Endothelial cell of umbilical vein (primary cell): Measurements from ENCODE around the gene ZNF385D. TPM values are rescaled to one million over a fixed set of nuclear protein-coding genes. Genes with fewer than 3 reads are reported as not detected.

Source experiments
- BruUV-seq: library from RNA; stranded (reverse); fragments of 400-500 nt; replicated peaks from 2 replicates; lab custom pipeline; 2021; lab: Mats Ljungman, UMichigan
- CTCF ChIA-PET: fragments of 300-600, 350-600 bp; sonication (Branson Sonifier 250); formaldehyde crosslinking; loops from one replicate; lab custom pipeline; 2021; ENCODE audit warnings: antibody characterized with exemption, inconsistent platforms; lab: Charles Lee
- POLR2A ChIA-PET: fragments of 300-600, 350-600 bp; sonication (Branson Sonifier 250); formaldehyde crosslinking; loops from one replicate; lab custom pipeline; 2021; ENCODE audit warnings: antibody characterized with exemption, inconsistent platforms; lab: Charles Lee
- DNase-seq: peaks from one replicate; pipeline ENCODE4 v3.0.0-alpha.2; 2011; ENCODE audit warnings: low read depth, low spot score
- FAIRE-seq: peaks from 2 replicates; lab custom pipeline; 2011; peaks lifted over from hg19 to GRCh38; lab: Jason Lieb, UNC
- H2AFZ ChIP-seq: 2 replicates; pipeline ENCODE4 v1.6.0; 2012; ENCODE audit warnings: low read depth, low read length, control low read depth, inconsistent platforms
- H3K27ac ChIP-seq: 2 replicates; pipeline ENCODE4 v1.5.1; 2011; ENCODE audit warnings: low read depth, mild to moderate bottlenecking, control low read depth, low read length, moderate library complexity; ENCODE audit not compliant: insufficient read depth
- H3K27me3 ChIP-seq, 2 experiments: 2 replicates each; pipeline versions ENCODE4 v1.6.0 to v1.6.1; 2011; ENCODE audit warnings: low read length in 2 of 2, mixed read lengths in 1 of 2; ENCODE audit not compliant: control insufficient read depth in 2 of 2, insufficient read depth in 2 of 2
- H3K36me3 ChIP-seq, 2 experiments: 2 replicates in 1 of 2; 3 replicates in 1 of 2; pipeline ENCODE4 v1.5.1; 2011; ENCODE audit warnings: low read length in 2 of 2, mild to moderate bottlenecking in 1 of 2, moderate library complexity in 1 of 2; ENCODE audit not compliant: control insufficient read depth in 2 of 2, insufficient read depth in 2 of 2; ENCODE audit errors: extremely low read depth in 1 of 2
- H3K4me1 ChIP-seq: 3 replicates; pipeline ENCODE4 v1.5.1; 2011; ENCODE audit warnings: mild to moderate bottlenecking, low read length; ENCODE audit not compliant: control insufficient read depth, insufficient read depth; ENCODE audit errors: extremely low read depth
- H3K4me2 ChIP-seq: 2 replicates; pipeline ENCODE4 v1.6.1; 2011; ENCODE audit warnings: low read length, control low read depth, mixed read lengths; ENCODE audit not compliant: insufficient read depth
- H3K4me3 ChIP-seq, 3 experiments: fragments of 200-600 bp in 1 of 3; sonication (generic), shearing (Covaris generic) in 1 of 3; replicated peaks in 1 of 3; 2 replicates each; pipeline ENCODE4 v1.5.1; 2011 to 2016; ENCODE audit warnings: control low read depth in 3 of 3, low read length in 3 of 3, mild to moderate bottlenecking in 2 of 3, inconsistent platforms in 1 of 3, low read depth in 1 of 3, moderate library complexity in 1 of 3; ENCODE audit not compliant: insufficient read depth in 1 of 3
- H3K79me2 ChIP-seq: 2 replicates; pipeline ENCODE4 v1.6.0; 2012; ENCODE audit warnings: low read length, inconsistent platforms; ENCODE audit not compliant: control insufficient read depth, insufficient read depth
- H3K9ac ChIP-seq: replicated peaks from 2 replicates; pipeline ENCODE3; 2011; ENCODE audit warnings: low read length, control low read depth; ENCODE audit not compliant: insufficient read depth; ENCODE audit errors: extremely low read depth
- H3K9me1 ChIP-seq: replicated peaks from 3 replicates; pipeline ENCODE4 v1.6.0; 2011; ENCODE audit warnings: mild to moderate bottlenecking, low read length; ENCODE audit not compliant: control insufficient read depth, insufficient read depth; ENCODE audit errors: extremely low read depth
- H3K9me3 ChIP-seq: replicated peaks from 2 replicates; pipeline ENCODE4 v1.5.1; 2012; ENCODE audit warnings: low read length, inconsistent platforms; ENCODE audit not compliant: control insufficient read depth, insufficient read depth
- H4K20me1 ChIP-seq: replicated peaks from 2 replicates; pipeline ENCODE3; 2011; ENCODE audit warnings: mild to moderate bottlenecking, low read length; ENCODE audit not compliant: control insufficient read depth, insufficient read depth; ENCODE audit errors: extremely low read depth
- CTCF ChIP-seq, 2 donors: IDR thresholded peaks; 1 replicate in 1 of 2; 2 replicates in 1 of 2; pipeline ENCODE4 v1.5.1; 2011; ENCODE audit warnings: low read length in 2 of 2, mild to moderate bottlenecking in 2 of 2, moderate library complexity in 2 of 2, control low read depth in 1 of 2, inconsistent platforms in 1 of 2, low read depth in 1 of 2; ENCODE audit not compliant: insufficient read depth in 1 of 2; ENCODE audit errors: extremely low read depth in 1 of 2
- EZH2 ChIP-seq: IDR thresholded peaks from 2 replicates; pipeline ENCODE4 v1.6.1; 2012; ENCODE audit warnings: borderline replicate concordance, low read depth, mild to moderate bottlenecking, moderate library complexity, low read length, inconsistent platforms; ENCODE audit not compliant: severe bottlenecking
- FOS ChIP-seq: IDR thresholded peaks from 2 replicates; pipeline ENCODE4 v1.6.1; 2011; ENCODE audit warnings: mild to moderate bottlenecking, low read length, moderate library complexity, borderline replicate concordance; ENCODE audit not compliant: insufficient read depth
- GATA2 ChIP-seq: IDR thresholded peaks from 2 replicates; pipeline ENCODE4 v1.7.0; 2011; ENCODE audit warnings: low read depth, mild to moderate bottlenecking, moderate library complexity, mixed read lengths, low read length; ENCODE audit not compliant: insufficient read length, insufficient read depth
- JUN ChIP-seq: IDR thresholded peaks from 2 replicates; pipeline ENCODE4 v1.6.1; 2011; ENCODE audit warnings: borderline replicate concordance, low read depth; ENCODE audit not compliant: insufficient read length, insufficient read depth
- MYC ChIP-seq: IDR thresholded peaks from one replicate; pipeline ENCODE4 v1.6.1; 2011; ENCODE audit warnings: mild to moderate bottlenecking, low read depth, low read length
- POLR2AphosphoS5 ChIP-seq: IDR thresholded peaks from 2 replicates; pipeline ENCODE4 v1.6.1; 2012; ENCODE audit warnings: low read depth, mild to moderate bottlenecking, control low read depth, low read length, moderate library complexity; ENCODE audit not compliant: insufficient read depth
- dilution Hi-C: fragments of 300-500 bp; cut with MboI; formaldehyde crosslinking; loops from one replicate; pipeline ENCODE4 v1.15.0; 2019; ENCODE audit warnings: low sequenced_read_pairs; ENCODE audit not compliant: extremely low pct_ligation_motif_present
- intact Hi-C: fragments of 100-400 bp; cut with micrococcal nuclease; formaldehyde crosslinking; loops from one replicate; pipeline ENCODE4 v1.10.0; 2022
- polyA plus RNA-seq, 4 experiments: library from polyadenylated mRNA; depleted of rRNA in 3 of 4; stranded (reverse) in 3 of 4; unstranded in 1 of 4; fragments of >200 nt; gene quantifications; 2 replicates each; pipeline versions ENCODE4 v1.2.1 to v1.2.3, GENCODE V29; 2011 to 2012; ENCODE audit warnings: missing spikeins in 1 of 4
- total RNA-seq: library from RNA; stranded (reverse); gene quantifications from 2 replicates; pipeline ENCODE4 v1.2.3, GENCODE V29; 2021
- TF ChIP-seq, protein P1 (sequence below): IDR thresholded peaks from 2 replicates; pipeline ENCODE4 v1.6.1; 2011; ENCODE audit not compliant: insufficient read depth, insufficient read length

Gene ZNF385D
- total and polyA plus RNA-seq, 2 donors (not counting 3 experiments of a cell fraction or from before 2014, with no cell fraction given), result not detected

- DNase-seq (no peak), FAIRE-seq (no peak)
- ChIA-PET POLR2A (no interaction called here), CTCF (no interaction called here)
- no peak overlapping the region for H3K4me2 ChIP-seq
- H3K9me3 ChIP-seq, result no peaks in the 10 kb centered on the region
- H3K4me3 ChIP-seq, result no peak overlapping the region
- no peak overlapping the region for H2AFZ ChIP-seq
- H3K27ac ChIP-seq, result no peak overlapping the region
- intact Hi-C loops, result no loop called here
- no peaks in the 10 kb centered on the region for H3K4me1 ChIP-seq
- no TSS peak for BruUV-seq
- no peaks in the 10 kb centered on the region for H3K9me1 ChIP-seq
- no peak overlapping the region for H3K9ac ChIP-seq
- H3K36me3 ChIP-seq, result no peaks in the 10 kb centered on the region
- no peaks in the 10 kb centered on the region for H4K20me1 ChIP-seq
- H3K27me3 ChIP-seq, result no peaks in the 10 kb centered on the region
- TF ChIP-seq EZH2 (no peak), FOS (no peak), CTCF (IDR thresholded peaks at IDR 0.05; ENCODE audit: extremely low read depth in 1 of 2, insufficient read depth in 1 of 2, low read depth in 1 of 2, low read length in 2 of 2) (no peak), GATA2 (no peak), POLR2AphosphoS5 (no peak), JUN (no peak), MYC (no peak)
- TF ChIP-seq, protein P1, sequence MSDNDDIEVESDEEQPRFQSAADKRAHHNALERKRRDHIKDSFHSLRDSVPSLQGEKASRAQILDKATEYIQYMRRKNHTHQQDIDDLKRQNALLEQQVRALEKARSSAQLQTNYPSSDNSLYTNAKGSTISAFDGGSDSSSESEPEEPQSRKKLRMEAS, result no peak
- H3K79me2 ChIP-seq, result no peaks in the 10 kb centered on the region
- dilution Hi-C loops, result no loop called here
Observed at GRCh38 chr3:21426920-21427319, 324.1 kb downstream of the ZNF385D start.
